GM23338 (cell line): Measurements from ENCODE around the gene GPR4. TPM values are rescaled to one million over a fixed set of nuclear protein-coding genes. Genes with fewer than 3 reads are reported as not detected.

ENCODE experiments used
- ATAC-seq: fragments of 200-7000 bp; cut with Tn5 transposase; 3 replicates; pipeline ENCODE4 v1.9.1; 2020
- DNase-seq: peaks from one replicate; pipeline ENCODE4 v3.0.0-alpha.2; 2015; ENCODE audit warnings: low spot score
- H2AFZ ChIP-seq: fragments of 200-600 bp; sonication (generic); 2 replicates; pipeline ENCODE4 v1.8.0; 2016; ENCODE audit warnings: antibody characterized with exemption, mild to moderate bottlenecking, moderate library complexity
- H3F3A ChIP-seq: fragments of 200-600 bp; sonication (generic); replicated peaks from 2 replicates; pipeline ENCODE4 v1.8.0; 2017; ENCODE audit warnings: antibody characterized with exemption, mixed run types, low read depth
- H3K27ac ChIP-seq: fragments of 200-600 bp; sonication (generic); 2 replicates; pipeline ENCODE4 v1.6.1; 2016; ENCODE audit warnings: low read depth
- H3K27me3 ChIP-seq: fragments of 200-600 bp; sonication (generic); 2 replicates; pipeline ENCODE4 v1.8.0; 2016; ENCODE audit warnings: mild to moderate bottlenecking, mixed run types, moderate library complexity; ENCODE audit not compliant: insufficient read depth
- H3K36me3 ChIP-seq: fragments of 200-600 bp; sonication (generic); 2 replicates; pipeline ENCODE4 v1.8.0; 2016; ENCODE audit warnings: mild to moderate bottlenecking; ENCODE audit not compliant: insufficient read depth
- H3K4me1 ChIP-seq: fragments of 200-600 bp; sonication (generic); 2 replicates; pipeline ENCODE4 v1.8.0; 2016; ENCODE audit warnings: mild to moderate bottlenecking, moderate library complexity; ENCODE audit not compliant: insufficient read depth
- H3K4me2 ChIP-seq: fragments of 200-600 bp; sonication (generic); 2 replicates; pipeline ENCODE4 v1.7.1; 2017; ENCODE audit warnings: mixed run types
- H3K4me3 ChIP-seq: fragments of 200-600 bp; sonication (generic); 2 replicates; pipeline ENCODE4 v1.6.1; 2016; ENCODE audit warnings: mixed run types
- H3K79me2 ChIP-seq: fragments of 200-600 bp; sonication (generic); replicated peaks from 2 replicates; pipeline ENCODE4 v1.8.0; 2017; ENCODE audit warnings: mild to moderate bottlenecking; ENCODE audit not compliant: insufficient read depth
- H3K9me2 ChIP-seq: fragments of 200-600 bp; sonication (generic); 2 replicates; pipeline ENCODE4 v1.8.0; 2017; ENCODE audit not compliant: insufficient read depth
- H4K20me1 ChIP-seq: fragments of 200-600 bp; sonication (generic); replicated peaks from 2 replicates; pipeline ENCODE4 v1.8.0; 2017; ENCODE audit warnings: mild to moderate bottlenecking; ENCODE audit not compliant: insufficient read depth
- H3K27ac Mint-ChIP-seq: 2 replicates; pipeline ENCODE4 v1.8.0; 2020; ENCODE audit warnings: inconsistent platforms, mild to moderate bottlenecking, moderate library complexity, mixed read lengths
- H3K27me3 Mint-ChIP-seq: 3 replicates; pipeline ENCODE4 v1.8.0; 2022; ENCODE audit warnings: low read depth, mild to moderate bottlenecking, moderate library complexity, mixed read lengths, inconsistent platforms; ENCODE audit not compliant: insufficient read depth, poor library complexity
- H3K36me3 Mint-ChIP-seq: 3 replicates; pipeline ENCODE4 v1.8.0; 2021; ENCODE audit warnings: low read depth, mild to moderate bottlenecking, inconsistent platforms, moderate library complexity, mixed read lengths
- H3K4me1 Mint-ChIP-seq: 3 replicates; pipeline ENCODE4 v1.8.0; 2020; ENCODE audit warnings: mild to moderate bottlenecking, inconsistent platforms, mixed read lengths
- H3K4me3 Mint-ChIP-seq: 3 replicates; pipeline ENCODE4 v1.8.0; 2021; ENCODE audit warnings: moderate library complexity, mild to moderate bottlenecking, inconsistent platforms, mixed read lengths
- H3K9me3 Mint-ChIP-seq: 3 replicates; pipeline ENCODE4 v1.8.0; 2020; ENCODE audit warnings: moderate library complexity, mild to moderate bottlenecking, inconsistent platforms, mixed read lengths
- CREB1 ChIP-seq: fragments of 250-450 bp; sonication (Bioruptor Pico); IDR thresholded peaks from 2 replicates; pipeline ENCODE4 v1.5.0; 2020; ENCODE audit warnings: low read depth, mild to moderate bottlenecking, moderate library complexity
- POLR2AphosphoS5 ChIP-seq: IDR thresholded peaks from 2 replicates; pipeline ENCODE4 v1.6.1; 2016; ENCODE audit warnings: antibody characterized with exemption, low read depth
- polyA plus RNA-seq: library from polyadenylated mRNA; unstranded; fragments of >200 nt; fragmentation: Nextera tagmentation; extraction: Ambion mirVana; gene quantifications from 2 replicates; pipeline ENCODE4 v1.2.1, GENCODE V29; 2016
- total RNA-seq: library from RNA; depleted of rRNA; stranded (reverse); fragments of >200 nt; shearing (Covaris generic); gene quantifications from 2 replicates; pipeline ENCODE4 v1.2.3, GENCODE V29; 2014
- TF ChIP-seq, protein P1 (sequence below), 2 experiments: fragments of 200-600 bp in 1 of 2; sonication (generic) in 1 of 2; conservative IDR thresholded peaks; 2 replicates each; pipeline versions ENCODE4 v1.5.1 to v1.6.1; 2016 to 2017; ENCODE audit warnings: antibody characterized with exemption in 2 of 2, low read depth in 2 of 2, mild to moderate bottlenecking in 2 of 2, moderate library complexity in 1 of 2
- TF ChIP-seq, protein P2 (sequence below): IDR thresholded peaks from 2 replicates; pipeline ENCODE4 v1.6.1; 2016; ENCODE audit warnings: antibody characterized with exemption

Gene GPR4
- total and polyA plus RNA-seq, 2 experiments from 2014 or later, result 0.06 to 0.14 TPM

DNA sequence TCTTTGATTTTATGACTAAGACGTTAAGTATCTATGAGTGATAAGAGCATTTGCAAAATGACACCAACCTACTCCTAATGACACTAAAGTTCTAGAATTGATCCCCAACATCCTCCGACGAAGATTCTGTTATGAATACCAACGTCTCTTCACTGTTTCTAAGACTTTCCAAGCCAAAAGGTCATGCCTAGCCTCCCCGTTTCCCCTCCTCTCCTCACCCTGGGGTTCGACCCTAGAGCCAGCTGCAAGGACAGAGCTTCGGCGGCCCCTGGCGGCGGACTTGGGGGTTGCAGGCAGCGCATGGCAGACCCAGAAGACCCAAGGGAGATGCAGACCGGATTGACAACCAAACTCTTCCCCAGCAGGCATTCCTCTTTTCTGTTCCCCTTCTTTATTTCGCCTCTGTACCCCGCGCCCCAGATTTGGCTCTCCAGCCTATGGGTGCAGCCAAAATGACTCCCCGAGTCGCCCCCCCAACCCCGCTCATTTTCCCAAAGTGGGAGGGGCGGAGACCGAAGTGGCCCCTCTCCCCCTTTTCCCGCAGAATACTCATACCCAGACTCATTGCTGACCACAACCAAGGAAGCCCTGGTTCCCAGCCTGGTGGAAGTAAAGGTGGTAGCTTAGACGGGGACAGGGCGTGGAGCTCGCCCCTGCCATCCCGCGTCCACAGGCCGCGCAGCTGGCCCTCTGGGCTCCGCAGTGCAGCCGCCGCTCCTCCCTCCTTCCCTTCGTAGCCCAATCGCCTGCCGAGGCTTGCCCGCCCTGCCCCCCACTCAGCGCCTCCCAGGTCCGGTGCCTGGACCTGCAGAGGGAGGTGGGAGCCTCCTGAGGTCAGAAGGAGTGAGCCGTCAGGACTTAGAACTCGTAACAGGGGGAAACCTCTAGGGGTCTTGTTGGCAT lies 41.3 kb upstream of the GPR4 start:
- peak overlapping the region; percentile 90 for H3K4me3 Mint-ChIP-seq
- ATAC-seq (peak; percentile 45), DNase-seq (peak; percentile 92)
- Histone ChIP-seq H3K4me3 (peak overlapping the region; percentile 90), H3K9me2 (no peaks in the 10 kb centered on the region), H3F3A (peaks cover 39% of the 10 kb centered on the region), H3K27ac (no peak overlapping the region), H3K36me3 (no peaks in the 10 kb centered on the region), H3K4me1 (peaks cover 38% of the 10 kb centered on the region), H2AFZ (peak overlapping the region; percentile 100), H4K20me1 (no peaks in the 10 kb centered on the region), H3K4me2 (peak overlapping the region; percentile 93), H3K27me3 (peaks cover 18% of the 10 kb centered on the region), H3K79me2 (no peaks in the 10 kb centered on the region)
- TF ChIP-seq, protein P1, sequence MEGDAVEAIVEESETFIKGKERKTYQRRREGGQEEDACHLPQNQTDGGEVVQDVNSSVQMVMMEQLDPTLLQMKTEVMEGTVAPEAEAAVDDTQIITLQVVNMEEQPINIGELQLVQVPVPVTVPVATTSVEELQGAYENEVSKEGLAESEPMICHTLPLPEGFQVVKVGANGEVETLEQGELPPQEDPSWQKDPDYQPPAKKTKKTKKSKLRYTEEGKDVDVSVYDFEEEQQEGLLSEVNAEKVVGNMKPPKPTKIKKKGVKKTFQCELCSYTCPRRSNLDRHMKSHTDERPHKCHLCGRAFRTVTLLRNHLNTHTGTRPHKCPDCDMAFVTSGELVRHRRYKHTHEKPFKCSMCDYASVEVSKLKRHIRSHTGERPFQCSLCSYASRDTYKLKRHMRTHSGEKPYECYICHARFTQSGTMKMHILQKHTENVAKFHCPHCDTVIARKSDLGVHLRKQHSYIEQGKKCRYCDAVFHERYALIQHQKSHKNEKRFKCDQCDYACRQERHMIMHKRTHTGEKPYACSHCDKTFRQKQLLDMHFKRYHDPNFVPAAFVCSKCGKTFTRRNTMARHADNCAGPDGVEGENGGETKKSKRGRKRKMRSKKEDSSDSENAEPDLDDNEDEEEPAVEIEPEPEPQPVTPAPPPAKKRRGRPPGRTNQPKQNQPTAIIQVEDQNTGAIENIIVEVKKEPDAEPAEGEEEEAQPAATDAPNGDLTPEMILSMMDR (conservative IDR thresholded peaks at IDR 0.05; ENCODE audit: low read depth in 2 of 2), result peak; percentile 97 to 100
- TF ChIP-seq, protein P2, sequence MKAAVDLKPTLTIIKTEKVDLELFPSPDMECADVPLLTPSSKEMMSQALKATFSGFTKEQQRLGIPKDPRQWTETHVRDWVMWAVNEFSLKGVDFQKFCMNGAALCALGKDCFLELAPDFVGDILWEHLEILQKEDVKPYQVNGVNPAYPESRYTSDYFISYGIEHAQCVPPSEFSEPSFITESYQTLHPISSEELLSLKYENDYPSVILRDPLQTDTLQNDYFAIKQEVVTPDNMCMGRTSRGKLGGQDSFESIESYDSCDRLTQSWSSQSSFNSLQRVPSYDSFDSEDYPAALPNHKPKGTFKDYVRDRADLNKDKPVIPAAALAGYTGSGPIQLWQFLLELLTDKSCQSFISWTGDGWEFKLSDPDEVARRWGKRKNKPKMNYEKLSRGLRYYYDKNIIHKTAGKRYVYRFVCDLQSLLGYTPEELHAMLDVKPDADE, result no peak
- peak; percentile 71 for TF ChIP-seq POLR2AphosphoS5
- TF ChIP-seq CREB1 (CRISPR knock-in tag), result 0 out of 2 replicates have a peak, but pooled peaks have one; percentile 25
- peaks cover 43% of the 10 kb centered on the region for H3K4me1 Mint-ChIP-seq
- H3K9me3 Mint-ChIP-seq, result peaks cover 19% of the 10 kb centered on the region; the same call in 2 of the 3 replicates
- H3K27me3 Mint-ChIP-seq, result peaks cover 34% of the 10 kb centered on the region
- H3K27ac Mint-ChIP-seq, result no peak overlapping the region
- peaks cover 3% of the 10 kb centered on the region; the same call in 1 of the 3 replicates for H3K36me3 Mint-ChIP-seq

DNA sequence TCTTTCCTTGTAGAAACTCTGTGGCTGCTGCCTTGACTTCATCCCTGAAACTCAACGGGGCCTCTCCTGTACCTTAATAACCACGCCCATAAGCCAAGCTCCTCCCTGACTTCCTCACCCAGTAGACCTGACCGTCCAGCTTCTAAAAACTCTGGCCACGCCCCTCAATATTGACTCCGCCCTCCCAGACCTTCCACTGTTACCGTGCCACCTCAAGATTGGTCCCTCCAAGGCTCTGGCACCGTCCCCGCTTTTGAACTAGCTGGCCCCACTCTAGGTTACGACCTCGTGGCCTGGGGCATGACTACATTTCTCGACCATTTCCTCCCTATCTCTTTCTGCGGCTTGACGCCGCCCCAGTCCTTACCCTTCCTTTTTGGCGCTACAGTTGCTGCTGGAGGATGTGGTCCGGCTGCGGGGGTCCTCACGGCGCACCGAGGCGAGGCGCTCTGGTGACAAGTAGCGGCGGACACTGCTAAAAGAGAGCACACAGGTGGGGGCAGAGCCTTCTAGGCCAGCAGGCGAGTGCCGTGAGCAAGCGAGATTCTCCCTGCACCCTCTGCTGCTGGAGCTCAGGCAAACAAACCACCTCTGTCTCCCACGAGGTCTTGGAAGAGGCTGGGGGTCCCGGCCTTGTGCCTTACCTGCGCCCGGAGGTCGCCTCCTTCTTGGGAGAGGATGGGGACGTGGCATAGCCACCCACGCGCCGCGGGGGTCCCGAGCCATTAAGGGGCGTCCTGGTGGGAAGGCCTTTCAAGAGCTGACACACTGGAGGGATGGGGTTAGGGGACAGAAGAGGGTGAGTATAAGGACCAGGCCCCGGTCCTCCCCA lies 39.5 kb upstream of the GPR4 start:
- Mint-ChIP-seq H3K9me3 (peaks cover 8% of the 10 kb centered on the region; the same call in 2 of the 3 replicates), H3K27ac (peak overlapping the region; percentile 51), H3K27me3 (peaks cover 46% of the 10 kb centered on the region), H3K36me3 (peaks cover under 1% of the 10 kb centered on the region; the same call in 1 of the 3 replicates), H3K4me1 (peaks cover 46% of the 10 kb centered on the region), H3K4me3 (peak overlapping the region; percentile 75)
- H3K4me2 ChIP-seq, result peak overlapping the region; percentile 97
- no peaks in the 10 kb centered on the region for H4K20me1 ChIP-seq
- no peaks in the 10 kb centered on the region for H3K79me2 ChIP-seq
- peak overlapping the region; percentile 64 for H3K4me3 ChIP-seq
- H3K27me3 ChIP-seq, result peaks cover 18% of the 10 kb centered on the region
- peak overlapping the region; percentile 95 for H2AFZ ChIP-seq
- H3K4me1 ChIP-seq, result peaks cover 44% of the 10 kb centered on the region
- H3K27ac ChIP-seq, result no peak overlapping the region; the same call in 1 of the 2 replicates
- TF ChIP-seq, protein P1 (conservative IDR thresholded peaks at IDR 0.05; ENCODE audit: low read depth in 2 of 2), result no peak
- peak; percentile 47; the same call in 1 of the 2 replicates for TF ChIP-seq POLR2AphosphoS5
- H3K36me3 ChIP-seq, result no peaks in the 10 kb centered on the region
- ATAC-seq (peak; percentile 25), DNase-seq (peak; percentile 100)
- peaks cover 42% of the 10 kb centered on the region for H3F3A ChIP-seq
- no peaks in the 10 kb centered on the region for H3K9me2 ChIP-seq
